Measurements from ENCODE around the gene CFAP251. TPM values are rescaled to one million over a fixed set of nuclear protein-coding genes. Genes with fewer than 3 reads are reported as not detected.

CFAP251 gene
- total RNA-seq, 1 experiment from 2014 or later: 2.6 TPM

DNA sequence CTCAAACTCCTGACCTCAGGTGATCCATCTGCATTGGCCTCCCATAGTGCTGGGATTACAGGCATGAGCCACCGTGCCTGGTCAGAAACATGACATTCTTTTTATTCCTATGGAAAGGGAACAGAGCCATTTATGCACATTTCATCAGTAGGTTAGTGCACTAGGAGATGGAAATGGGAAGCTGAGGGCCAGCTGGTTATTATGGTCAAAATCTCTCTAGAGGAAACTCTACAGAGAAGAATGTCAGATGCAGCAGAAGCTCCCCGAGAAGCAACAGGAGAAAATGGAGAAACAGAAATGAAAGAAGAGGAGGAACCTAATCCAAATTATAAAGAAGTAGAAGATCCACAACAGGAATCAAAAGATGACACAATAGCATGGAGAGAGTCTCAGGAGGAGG is 2.7 kb downstream of the CFAP251 start:
- ATAC-seq (no peak), DNase-seq (ENCODE audit: low read depth, low spot score) (no peak)
- H3K4me1 ChIP-seq (ENCODE audit: control insufficient read depth in 1 of 2, insufficient read depth in 2 of 2, low read length in 2 of 2): peaks cover 19 to 44% of the 10 kb centered on the region in 2 experiments
- no peak overlapping the region for H2AFZ ChIP-seq (ENCODE audit: low read depth, low read length, poor library complexity, severe bottlenecking)
- no peaks in the 10 kb centered on the region for H3K79me2 ChIP-seq (ENCODE audit: insufficient read depth, low read length)
- H3K27me3 ChIP-seq (ENCODE audit: insufficient read depth, low read length): no peaks in the 10 kb centered on the region
- H3K4me3 ChIP-seq (replicated peaks in 1 of 2; ENCODE audit: low read depth in 1 of 2, low read length in 2 of 2): no peak overlapping the region
- POLR2A ChIA-PET: no interaction called here
- peaks cover 9 to 14% of the 10 kb centered on the region in 2 experiments; a peak in 2 of 4 replicates for H3K36me3 ChIP-seq (ENCODE audit: control insufficient read depth in 1 of 2, insufficient read depth in 2 of 2, low read length in 2 of 2)
- H3K27ac ChIP-seq (ENCODE audit: low read depth, low read length): no peak overlapping the region
- H3K9ac ChIP-seq (ENCODE audit: low read length): no peak overlapping the region
- no peaks in the 10 kb centered on the region for H4K20me1 ChIP-seq (ENCODE audit: insufficient read depth)
- H3K9me3 ChIP-seq (ENCODE audit: control insufficient read depth in 1 of 2, insufficient read depth in 1 of 2, low read depth in 1 of 2, low read length in 2 of 2): no peaks in the 10 kb centered on the region
- H3K9me2 ChIP-seq (ENCODE audit: insufficient read depth): no peaks in the 10 kb centered on the region
- CTCF ChIA-PET: no interaction called here
- intact Hi-C loops (cut with micrococcal nuclease): no loop called here
- RAD21 ChIA-PET (ENCODE audit: low non-redundant PET in 1 of 2, low total read pairs in 2 of 2, uncharacterized antibody in 2 of 2, unreplicated experiment in 2 of 2): no interaction called here
- no peak for TF ChIP-seq CEBPB (IDR thresholded peaks at IDR 0.05; ENCODE audit: low read depth)
- TF ChIP-seq SRF (IDR thresholded peaks at IDR 0.05; ENCODE audit: low read depth): no peak
- TF ChIP-seq EZH2phosphoT487 (IDR thresholded peaks at IDR 0.05; ENCODE audit: borderline replicate concordance): no peak
- no peak for TF ChIP-seq ZFX (IDR thresholded peaks at IDR 0.05)
- no peak for TF ChIP-seq YY1 (IDR thresholded peaks at IDR 0.05; ENCODE audit: extremely low read depth, insufficient replicate concordance, low read depth, low read length)
- TF ChIP-seq JUND (IDR thresholded peaks at IDR 0.05): no peak
- no peak for TF ChIP-seq EGR1 (IDR thresholded peaks at IDR 0.05; ENCODE audit: low read depth)
- TF ChIP-seq FOSL1 (IDR thresholded peaks at IDR 0.05; ENCODE audit: low read depth): no peak
- no peak for TF ChIP-seq RAD21 (IDR thresholded peaks at IDR 0.05; ENCODE audit: low read depth)
- TF ChIP-seq EZH2 (IDR thresholded peaks at IDR 0.05): no peak
- H3K4me2 ChIP-seq (ENCODE audit: low read length): no peak overlapping the region
- no TSS peak for BruUV-seq (replicated peaks)

DNA sequence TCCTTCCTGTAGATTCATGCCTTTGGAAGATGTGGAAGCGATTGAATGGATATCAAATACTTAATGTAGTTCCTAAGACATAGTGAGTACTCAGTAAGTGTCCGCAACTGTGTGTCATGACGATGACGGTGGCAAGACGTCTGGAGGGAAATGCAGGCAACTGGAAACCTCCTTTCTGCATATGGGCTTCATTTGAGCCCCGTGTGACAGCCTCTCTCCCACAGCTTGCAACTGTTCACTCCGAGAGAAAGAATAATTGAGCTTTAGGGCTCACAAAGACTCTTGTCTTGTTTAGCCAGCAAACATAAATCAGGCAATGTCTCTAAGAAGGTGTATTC is 6.9 kb downstream of the CFAP251 start:
- peak overlapping the region; percentile 55 for H3K4me2 ChIP-seq (ENCODE audit: low read length)
- ATAC-seq (no peak), DNase-seq (ENCODE audit: low read depth, low spot score) (no peak)
- no peaks in the 10 kb centered on the region for H3K9me3 ChIP-seq (ENCODE audit: control insufficient read depth in 1 of 2, insufficient read depth in 1 of 2, low read depth in 1 of 2, low read length in 2 of 2)
- H2AFZ ChIP-seq (ENCODE audit: low read depth, low read length, poor library complexity, severe bottlenecking): no peak overlapping the region
- no peaks in the 10 kb centered on the region for H4K20me1 ChIP-seq (ENCODE audit: insufficient read depth)
- RAD21 ChIA-PET (ENCODE audit: low non-redundant PET in 1 of 2, low total read pairs in 2 of 2, uncharacterized antibody in 2 of 2, unreplicated experiment in 2 of 2): no interaction called here
- H3K4me1 ChIP-seq (ENCODE audit: control insufficient read depth in 1 of 2, insufficient read depth in 2 of 2, low read length in 2 of 2): peaks cover 20 to 49% of the 10 kb centered on the region in 2 experiments
- TF ChIP-seq TCF7L2 (IDR thresholded peaks at IDR 0.05; ENCODE audit: borderline replicate concordance, extremely low read depth, insufficient read depth, insufficient read length) (no peak), EZH2 (IDR thresholded peaks at IDR 0.05) (no peak), SIN3A (IDR thresholded peaks at IDR 0.05; ENCODE audit: low read depth) (no peak), EZH2phosphoT487 (IDR thresholded peaks at IDR 0.05; ENCODE audit: borderline replicate concordance) (no peak), YY1 (IDR thresholded peaks at IDR 0.05; ENCODE audit: extremely low read depth, insufficient replicate concordance, low read depth, low read length) (no peak), POLR2A (IDR thresholded peaks at IDR 0.05; ENCODE audit: borderline replicate concordance, extremely low read depth, insufficient read depth, insufficient read length) (no peak), SRF (IDR thresholded peaks at IDR 0.05; ENCODE audit: low read depth) (no peak)
- BruUV-seq (replicated peaks): no TSS peak
- no peaks in the 10 kb centered on the region for H3K9me2 ChIP-seq (ENCODE audit: insufficient read depth)
- no peak overlapping the region for H3K4me3 ChIP-seq (replicated peaks in 1 of 2; ENCODE audit: low read depth in 1 of 2, low read length in 2 of 2)
- H3K36me3 ChIP-seq (ENCODE audit: control insufficient read depth in 1 of 2, insufficient read depth in 2 of 2, low read length in 2 of 2): no peaks in the 10 kb centered on the region
- intact Hi-C loops (cut with micrococcal nuclease): no loop called here
- CTCF ChIA-PET: no interaction called here
- H3K27ac ChIP-seq (ENCODE audit: low read depth, low read length): peak overlapping the region; percentile 48; the same call in 1 of the 2 replicates
- no peaks in the 10 kb centered on the region for H3K79me2 ChIP-seq (ENCODE audit: insufficient read depth, low read length)
- H3K9ac ChIP-seq (ENCODE audit: low read length): no peak overlapping the region
- no peaks in the 10 kb centered on the region for H3K27me3 ChIP-seq (ENCODE audit: insufficient read depth, low read length)
- POLR2A ChIA-PET: no interaction called here

Measured in HCT116 (cell line).